Breast epithelium (tissue), 4 donors: ENCODE measurements around the gene TMTC2. TPM values are rescaled to one million over a fixed set of nuclear protein-coding genes. Genes with fewer than 3 reads are reported as not detected.

Source experiments
- DNase-seq, 2 donors: peaks; one replicate each; pipeline ENCODE4 v3.0.0-alpha.2; 2019; ENCODE audit warnings: low spot score in 2 of 2
- H3K27ac ChIP-seq, 2 donors: fragments of 200-600 bp; sonication (generic) in 1 of 2; one replicate each; pipeline ENCODE4 v1.5.1; 2016 to 2019; ENCODE audit warnings: mild to moderate bottlenecking in 1 of 2
- H3K27me3 ChIP-seq, 2 donors: fragments of 200-600 bp; sonication (generic) in 1 of 2; one replicate each; pipeline versions ENCODE4 v1.5.1 to v1.6.0; 2017 to 2019; ENCODE audit warnings: control low read depth in 1 of 2, mild to moderate bottlenecking in 1 of 2
- H3K36me3 ChIP-seq: fragments of 200-600 bp; one replicate; pipeline ENCODE4 v1.5.1; 2019
- H3K4me1 ChIP-seq, 2 donors: fragments of 200-600 bp; sonication (generic); one replicate each; pipeline ENCODE4 v1.5.1; 2016 to 2019; ENCODE audit warnings: control low read depth in 1 of 2
- H3K4me3 ChIP-seq, 3 donors: fragments of 200-600 bp; sonication (generic); 1 replicate in 2 of 3; 2 replicates in 1 of 3; pipeline ENCODE4 v1.5.1; 2016 to 2019; ENCODE audit warnings: mild to moderate bottlenecking in 3 of 3, moderate library complexity in 2 of 3
- H3K9me3 ChIP-seq, 2 donors: fragments of 200-600 bp; sonication (generic) in 1 of 2; one replicate each; pipeline ENCODE4 v1.5.1; 2016 to 2019; ENCODE audit warnings: control low read depth in 1 of 2
- CTCF ChIP-seq, 3 donors: fragments of 450-650 bp; IDR thresholded peaks; one replicate each; pipeline ENCODE4 v1.5.1; 2016 to 2017; ENCODE audit warnings: antibody characterized with exemption in 3 of 3, mild to moderate bottlenecking in 3 of 3, moderate library complexity in 3 of 3
- POLR2A ChIP-seq: fragments of 450-650 bp; IDR thresholded peaks from one replicate; pipeline ENCODE4 v1.6.1; 2016; ENCODE audit warnings: antibody characterized with exemption, mild to moderate bottlenecking, moderate library complexity
- POLR2AphosphoS5 ChIP-seq, 3 donors: sonication (generic); formaldehyde crosslinking; IDR thresholded peaks; one replicate each; pipeline ENCODE4 v1.6.1; 2017; ENCODE audit warnings: antibody characterized with exemption in 3 of 3
- intact Hi-C: fragments of 100-400 bp; cut with DNase I; formaldehyde crosslinking; loops from one replicate; pipeline ENCODE4 v1.15.1; 2023; ENCODE audit warnings: low total_unique reads
- total RNA-seq, 3 donors: library from RNA; depleted of rRNA; stranded (reverse); fragments of >200 nt; gene quantifications; one replicate each; pipeline ENCODE4 v1.1.0, GENCODE V29; 2016

TMTC2 gene
- total RNA-seq, 3 donors from 2014 or later: 7.0 to 28.8 (median 19.3) TPM

- no peaks in the 10 kb centered on the region for H3K4me1 ChIP-seq
- no peaks in the 10 kb centered on the region for H3K27me3 ChIP-seq
- DNase-seq: no peak
- no peaks in the 10 kb centered on the region for H3K36me3 ChIP-seq
- H3K4me3 ChIP-seq: no peak overlapping the region
- TF ChIP-seq POLR2A (no peak), CTCF (IDR thresholded peaks at IDR 0.05) (no peak), POLR2AphosphoS5 (IDR thresholded peaks at IDR 0.05) (no peak)
- H3K9me3 ChIP-seq: no peaks in the 10 kb centered on the region
- peak overlapping the region in 1 of 2 donors; percentile 62 for H3K27ac ChIP-seq
- intact Hi-C loops: no loop called here
Observed at GRCh38 chr12:82835217-82835616, 148.5 kb downstream of the TMTC2 start.

GRCh38 chr12:82838131-82838551, 151.4 kb downstream of the TMTC2 start:
- Histone ChIP-seq H3K4me3 (no peak overlapping the region), H3K4me1 (no peaks in the 10 kb centered on the region), H3K9me3 (no peaks in the 10 kb centered on the region), H3K36me3 (no peaks in the 10 kb centered on the region), H3K27me3 (no peaks in the 10 kb centered on the region), H3K27ac (peak overlapping the region in 1 of 2 donors; percentile 44)
- intact Hi-C loops: no loop called here
- DNase-seq: no peak
- TF ChIP-seq POLR2AphosphoS5 (IDR thresholded peaks at IDR 0.05) (no peak), CTCF (IDR thresholded peaks at IDR 0.05) (no peak), POLR2A (no peak)

- H3K36me3 ChIP-seq: no peaks in the 10 kb centered on the region
- no peaks in the 10 kb centered on the region for H3K4me1 ChIP-seq
- no peak overlapping the region for H3K4me3 ChIP-seq
- no peaks in the 10 kb centered on the region for H3K9me3 ChIP-seq
- no peak for TF ChIP-seq POLR2AphosphoS5 (IDR thresholded peaks at IDR 0.05)
- no peak for TF ChIP-seq CTCF (IDR thresholded peaks at IDR 0.05)
- no peak for TF ChIP-seq POLR2A
- peak overlapping the region in 1 of 2 donors; percentile 8 for H3K27ac ChIP-seq
- no peaks in the 10 kb centered on the region for H3K27me3 ChIP-seq
- intact Hi-C loops: no loop called here
- DNase-seq: no peak
Observed at GRCh38 chr12:82838827-82839226, 152.1 kb downstream of the TMTC2 start.

GRCh38 chr12:82839796-82840195, 153.1 kb downstream of the TMTC2 start:
- no peaks in the 10 kb centered on the region for H3K9me3 ChIP-seq
- intact Hi-C loops: no loop called here
- H3K27me3 ChIP-seq: no peaks in the 10 kb centered on the region
- TF ChIP-seq POLR2A (no peak), CTCF (IDR thresholded peaks at IDR 0.05) (no peak), POLR2AphosphoS5 (IDR thresholded peaks at IDR 0.05) (no peak)
- no peaks in the 10 kb centered on the region for H3K36me3 ChIP-seq
- H3K4me1 ChIP-seq: no peaks in the 10 kb centered on the region
- DNase-seq: no peak
- no peak overlapping the region for H3K4me3 ChIP-seq
- H3K27ac ChIP-seq: no peak overlapping the region

- intact Hi-C loops: no loop called here
- TF ChIP-seq CTCF (IDR thresholded peaks at IDR 0.05): no peak
- TF ChIP-seq POLR2A: no peak
- no peak for TF ChIP-seq POLR2AphosphoS5 (IDR thresholded peaks at IDR 0.05)
- no peak for DNase-seq
- H3K4me3 ChIP-seq: no peak overlapping the region
- H3K9me3 ChIP-seq: no peaks in the 10 kb centered on the region
- no peak overlapping the region for H3K27ac ChIP-seq
- H3K4me1 ChIP-seq: no peaks in the 10 kb centered on the region
- no peaks in the 10 kb centered on the region for H3K36me3 ChIP-seq
- no peaks in the 10 kb centered on the region for H3K27me3 ChIP-seq
Observed at GRCh38 chr12:82841487-82841904, 154.8 kb downstream of the TMTC2 start.
